Caco-2 (cell line): Measurements from ENCODE around the gene CREB5. TPM values are rescaled to one million over a fixed set of nuclear protein-coding genes. Genes with fewer than 3 reads are reported as not detected.

Experiments used
- BruUV-seq: library from RNA; stranded (reverse); fragments of 400-500 nt; replicated peaks from 2 replicates; lab custom pipeline; 2021; lab: Mats Ljungman, UMichigan
- CTCF ChIA-PET: fragments of 300-600 bp; sonication (Branson Sonifier 250); formaldehyde crosslinking; loops from one replicate; lab custom pipeline; 2022; ENCODE audit warnings: antibody characterized with exemption; lab: Charles Lee
- POLR2A ChIA-PET: fragments of 300-600 bp; sonication (Branson Sonifier 250); formaldehyde crosslinking; loops from one replicate; lab custom pipeline; 2022; ENCODE audit warnings: antibody characterized with exemption; lab: Charles Lee
- DNase-seq, 2 experiments: peaks; one replicate each; pipeline versions ENCODE4 v3.0.0 to v3.0.0-alpha.2; 2020 to 2022
- H3K27me3 ChIP-seq: replicated peaks from 2 replicates; pipeline ENCODE4 v1.6.0; 2011; ENCODE audit warnings: low read length; ENCODE audit not compliant: control insufficient read depth, insufficient read depth
- H3K36me3 ChIP-seq: 2 replicates; pipeline ENCODE4 v1.5.1; 2011; ENCODE audit warnings: low read length; ENCODE audit not compliant: control insufficient read depth, insufficient read depth
- H3K4me1 ChIP-seq: fragments of 250-450 bp; sonication (Bioruptor Pico); 2 replicates; pipeline ENCODE4 v1.5.1; 2020; ENCODE audit warnings: mild to moderate bottlenecking
- H3K4me3 ChIP-seq: 2 replicates; pipeline ENCODE4 v1.5.1; 2011; ENCODE audit warnings: low read depth, mild to moderate bottlenecking, control low read depth, low read length
- H3K9me3 ChIP-seq: fragments of 250-450 bp; sonication (Bioruptor Pico); 2 replicates; pipeline ENCODE4 v1.5.1; 2020; ENCODE audit warnings: mild to moderate bottlenecking, moderate library complexity
- H3K27ac Mint-ChIP-seq: one replicate; pipeline ENCODE4 v1.8.0; 2022; ENCODE audit warnings: mixed read lengths; ENCODE audit not compliant: unreplicated experiment
- H3K27me3 Mint-ChIP-seq: one replicate; pipeline ENCODE4 v1.8.0; 2022; ENCODE audit warnings: mixed read lengths; ENCODE audit not compliant: insufficient read depth, unreplicated experiment
- H3K36me3 Mint-ChIP-seq: one replicate; pipeline ENCODE4 v1.8.0; 2022; ENCODE audit warnings: mild to moderate bottlenecking, mixed read lengths; ENCODE audit not compliant: insufficient read depth, unreplicated experiment
- H3K4me1 Mint-ChIP-seq: one replicate; pipeline ENCODE4 v1.8.0; 2022; ENCODE audit warnings: low read depth, mixed read lengths; ENCODE audit not compliant: unreplicated experiment
- H3K4me3 Mint-ChIP-seq: one replicate; pipeline ENCODE4 v1.8.0; 2022; ENCODE audit warnings: mild to moderate bottlenecking, moderate library complexity, mixed read lengths; ENCODE audit not compliant: unreplicated experiment
- H3K9me3 Mint-ChIP-seq: one replicate; pipeline ENCODE4 v1.8.0; 2022; ENCODE audit warnings: mixed read lengths; ENCODE audit not compliant: unreplicated experiment
- CTCF ChIP-seq, 2 experiments: fragments of 200-600 bp in 1 of 2; IDR thresholded peaks; 1 replicate in 1 of 2; 2 replicates in 1 of 2; pipeline versions ENCODE4 v1.5.1 to v1.8.0; 2011 to 2022; ENCODE audit warnings: antibody characterized with exemption in 1 of 2, control low read depth in 1 of 2, inconsistent platforms in 1 of 2, low read depth in 1 of 2, low read length in 1 of 2, mild to moderate bottlenecking in 1 of 2, moderate library complexity in 1 of 2; ENCODE audit not compliant: insufficient read depth in 1 of 2, severe bottlenecking in 1 of 2, unreplicated experiment in 1 of 2
- intact Hi-C: fragments of 100-400 bp; cut with micrococcal nuclease; formaldehyde crosslinking; loops from one replicate; pipeline ENCODE4 v1.10.0; 2022; ENCODE audit not compliant: unreplicated experiment
- total RNA-seq: library from RNA; stranded (reverse); gene quantifications from 2 replicates; pipeline ENCODE4 v1.2.3, GENCODE V29; 2022

CREB5 gene
- total RNA-seq, 1 experiment from 2014 or later, result 9.1 TPM

DNA sequence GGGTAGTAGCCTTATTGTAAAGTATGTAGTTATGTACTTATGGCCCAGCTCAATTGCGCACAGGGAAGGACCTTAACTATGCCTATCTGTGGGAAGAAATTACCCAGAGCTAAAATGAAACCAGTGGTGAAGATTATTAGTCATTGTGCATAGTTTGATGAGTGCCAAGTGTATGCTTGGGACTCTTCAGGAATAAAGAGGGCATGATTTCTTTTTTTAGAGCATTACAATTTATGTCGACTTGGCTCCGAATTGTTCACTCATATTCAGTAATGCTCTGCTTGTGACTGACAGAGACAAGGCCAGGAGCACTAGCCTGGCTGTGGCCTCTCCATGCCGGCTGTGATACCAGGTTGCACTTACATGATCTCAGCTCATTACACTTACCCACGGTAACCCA, 276.3 kb downstream of the CREB5 start:
- no peak overlapping the region for H3K27ac Mint-ChIP-seq
- no peaks in the 10 kb centered on the region for H3K4me1 Mint-ChIP-seq

DNA sequence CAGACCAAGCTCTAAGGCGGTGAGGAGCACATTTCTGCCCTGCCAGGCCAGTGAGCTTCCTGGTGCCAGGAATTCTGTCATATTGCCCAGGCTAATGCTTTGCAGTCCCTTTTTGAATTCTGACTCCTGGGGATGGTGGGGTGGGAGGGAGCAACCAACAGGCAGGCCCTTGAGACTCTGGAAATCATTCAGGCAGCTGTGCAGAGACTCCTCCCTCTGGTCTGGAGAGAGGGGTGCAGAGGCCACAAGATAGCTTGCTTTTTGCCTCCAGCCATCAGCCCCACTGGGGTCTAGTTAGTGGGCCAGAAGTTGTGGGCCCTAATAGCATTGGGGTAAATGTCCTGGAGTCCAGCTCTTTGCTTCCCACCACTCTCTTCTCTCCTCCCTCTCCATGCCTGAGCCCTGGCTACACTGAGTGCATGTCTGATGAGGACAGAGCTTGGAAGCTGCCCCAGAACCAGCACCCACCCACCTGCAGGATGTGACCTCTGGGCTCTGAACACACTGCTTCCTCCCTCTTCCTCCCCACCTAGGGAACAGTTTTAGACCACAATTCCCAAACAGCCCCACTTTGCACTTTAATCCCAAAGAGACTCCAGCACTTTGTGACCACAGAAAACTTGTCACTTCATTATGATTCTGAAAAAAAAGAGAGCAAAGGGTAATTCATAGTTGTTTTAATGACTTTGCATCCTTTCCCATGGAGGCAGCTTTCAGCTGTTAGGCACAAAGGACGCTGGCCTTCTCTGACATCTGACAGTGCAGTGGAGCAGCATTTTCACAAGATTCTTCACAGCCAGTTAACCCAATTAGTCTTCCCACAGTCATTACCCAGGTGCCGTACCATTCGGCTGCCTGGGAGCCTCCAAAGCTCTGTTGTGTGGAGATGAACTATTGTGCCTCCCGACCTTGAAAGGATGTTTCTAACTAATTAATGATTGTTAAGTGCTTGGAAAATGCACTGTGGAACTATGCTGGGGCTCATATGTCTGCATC, 283.3 kb downstream of the CREB5 start:
- no peaks in the 10 kb centered on the region for H3K27me3 Mint-ChIP-seq
- BruUV-seq, result no TSS peak
- no peak overlapping the region for H3K4me3 Mint-ChIP-seq
- no peaks in the 10 kb centered on the region for H3K36me3 Mint-ChIP-seq
- H3K9me3 ChIP-seq, result no peaks in the 10 kb centered on the region
- intact Hi-C loops, result no loop called here
- DNase-seq, result no peak
- no peaks in the 10 kb centered on the region for H3K9me3 Mint-ChIP-seq
- no peak overlapping the region for H3K4me3 ChIP-seq
- CTCF ChIA-PET, result no interaction called here
- no peaks in the 10 kb centered on the region for H3K27me3 ChIP-seq
- no peaks in the 10 kb centered on the region for H3K4me1 ChIP-seq
- POLR2A ChIA-PET, result no interaction called here
- no peak overlapping the region for H3K27ac Mint-ChIP-seq
- TF ChIP-seq CTCF (IDR thresholded peaks at IDR 0.05; ENCODE audit: insufficient read depth in 1 of 2, low read depth in 1 of 2, low read length in 1 of 2, severe bottlenecking in 1 of 2, unreplicated experiment in 1 of 2), result no peak
- no peaks in the 10 kb centered on the region for H3K36me3 ChIP-seq
- H3K4me1 Mint-ChIP-seq, result no peaks in the 10 kb centered on the region

More for the DNA sequence above, 276.3 kb downstream of the CREB5 start:
- no peaks in the 10 kb centered on the region for H3K36me3 Mint-ChIP-seq
- H3K27me3 ChIP-seq, result no peaks in the 10 kb centered on the region
- POLR2A ChIA-PET, result no interaction called here
- no peak for TF ChIP-seq CTCF (IDR thresholded peaks at IDR 0.05; ENCODE audit: insufficient read depth in 1 of 2, low read depth in 1 of 2, low read length in 1 of 2, severe bottlenecking in 1 of 2, unreplicated experiment in 1 of 2)
- no TSS peak for BruUV-seq
- H3K4me3 ChIP-seq, result no peak overlapping the region
- no peaks in the 10 kb centered on the region for H3K4me1 ChIP-seq
- no peaks in the 10 kb centered on the region for H3K9me3 ChIP-seq
- H3K9me3 Mint-ChIP-seq, result no peaks in the 10 kb centered on the region
- CTCF ChIA-PET, result no interaction called here
- no peaks in the 10 kb centered on the region for H3K27me3 Mint-ChIP-seq
- intact Hi-C loops, result no loop called here
- no peaks in the 10 kb centered on the region for H3K36me3 ChIP-seq
- DNase-seq, result no peak
- no peak overlapping the region for H3K4me3 Mint-ChIP-seq

- Mint-ChIP-seq H3K4me1 (no peaks in the 10 kb centered on the region), H3K36me3 (no peaks in the 10 kb centered on the region), H3K4me3 (no peak overlapping the region), H3K27ac (no peak overlapping the region), H3K9me3 (no peaks in the 10 kb centered on the region), H3K27me3 (no peaks in the 10 kb centered on the region)
- Histone ChIP-seq H3K36me3 (no peaks in the 10 kb centered on the region), H3K4me1 (no peaks in the 10 kb centered on the region), H3K4me3 (no peak overlapping the region), H3K27me3 (no peaks in the 10 kb centered on the region), H3K9me3 (no peaks in the 10 kb centered on the region)
- POLR2A ChIA-PET, result no interaction called here
- BruUV-seq, result no TSS peak
- TF ChIP-seq CTCF (IDR thresholded peaks at IDR 0.05; ENCODE audit: insufficient read depth in 1 of 2, low read depth in 1 of 2, low read length in 1 of 2, severe bottlenecking in 1 of 2, unreplicated experiment in 1 of 2), result no peak
- intact Hi-C loops, result no loop called here
- CTCF ChIA-PET, result interaction anchor here (0.7 kb wide), 1 partner anchor 175 kb away, joined by 3 read pairs; no protein-coding TSS in a partner anchor
- no peak for DNase-seq
Measured at GRCh38 chr7:28697913-28698563, 285.7 kb downstream of the CREB5 start.
